ENCODE measurements around the gene C14orf180.

Gene C14orf180

DNA sequence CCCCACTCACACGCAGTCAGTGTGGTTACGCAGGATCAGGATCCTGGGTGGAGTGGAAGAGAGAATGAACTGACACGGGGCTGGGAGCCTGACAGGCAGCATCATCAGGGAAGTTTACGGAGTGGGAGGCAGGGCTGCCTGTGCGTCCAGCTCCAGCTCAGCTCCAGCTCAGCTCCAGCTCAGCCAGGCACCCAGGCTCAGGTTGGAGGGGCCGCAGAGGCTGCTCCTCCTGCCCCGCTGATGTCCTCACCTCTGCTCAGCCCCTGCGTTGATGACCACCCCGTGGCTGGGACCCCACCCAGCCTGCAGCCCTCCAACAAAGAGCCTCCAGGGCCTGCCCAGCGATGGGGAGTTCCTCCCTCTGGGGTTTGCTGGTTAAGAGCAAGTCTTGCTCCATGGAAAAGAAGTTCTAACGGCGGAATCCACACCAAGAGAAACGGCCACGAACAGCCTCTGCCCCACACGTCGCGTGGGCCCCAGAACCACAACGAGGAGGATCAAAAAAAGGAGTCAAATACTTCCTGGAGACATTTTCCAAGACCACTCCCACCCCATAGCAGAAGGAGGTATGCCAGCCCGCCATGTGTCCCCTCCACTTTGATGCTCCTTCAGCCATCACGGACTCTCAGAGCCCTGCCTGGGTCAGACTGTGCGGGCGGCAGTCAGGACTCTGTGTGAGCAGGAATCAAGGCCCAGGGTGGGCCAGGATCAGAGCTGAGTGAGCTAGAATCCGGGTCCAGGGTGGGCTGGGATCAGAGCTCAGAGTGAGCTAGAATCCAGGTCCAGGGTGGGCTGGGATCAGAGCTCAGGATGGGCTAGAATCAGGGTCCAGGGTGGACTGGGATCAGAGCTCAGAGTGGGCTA, 17.7 kb upstream of the C14orf180 start:
- DNase-seq (ENCODE audit: low read depth, low spot score) = no peak

- DNase-seq (ENCODE audit: low read depth, low spot score) = no peak
Measured at GRCh38 chr14:104562606-104563005, 17.0 kb upstream of the C14orf180 start.

- DNase-seq (ENCODE audit: low read depth, low spot score) = no peak
Measured at GRCh38 chr14:104563191-104563741, 16.3 kb upstream of the C14orf180 start.

GRCh38 chr14:104563742-104564615, 15.6 kb upstream of the C14orf180 start:
- DNase-seq (ENCODE audit: low read depth, low spot score) = peak; percentile 48

- DNase-seq (ENCODE audit: low read depth, low spot score) = no peak
Measured at GRCh38 chr14:104564744-104565679, 14.6 kb upstream of the C14orf180 start.

DNA sequence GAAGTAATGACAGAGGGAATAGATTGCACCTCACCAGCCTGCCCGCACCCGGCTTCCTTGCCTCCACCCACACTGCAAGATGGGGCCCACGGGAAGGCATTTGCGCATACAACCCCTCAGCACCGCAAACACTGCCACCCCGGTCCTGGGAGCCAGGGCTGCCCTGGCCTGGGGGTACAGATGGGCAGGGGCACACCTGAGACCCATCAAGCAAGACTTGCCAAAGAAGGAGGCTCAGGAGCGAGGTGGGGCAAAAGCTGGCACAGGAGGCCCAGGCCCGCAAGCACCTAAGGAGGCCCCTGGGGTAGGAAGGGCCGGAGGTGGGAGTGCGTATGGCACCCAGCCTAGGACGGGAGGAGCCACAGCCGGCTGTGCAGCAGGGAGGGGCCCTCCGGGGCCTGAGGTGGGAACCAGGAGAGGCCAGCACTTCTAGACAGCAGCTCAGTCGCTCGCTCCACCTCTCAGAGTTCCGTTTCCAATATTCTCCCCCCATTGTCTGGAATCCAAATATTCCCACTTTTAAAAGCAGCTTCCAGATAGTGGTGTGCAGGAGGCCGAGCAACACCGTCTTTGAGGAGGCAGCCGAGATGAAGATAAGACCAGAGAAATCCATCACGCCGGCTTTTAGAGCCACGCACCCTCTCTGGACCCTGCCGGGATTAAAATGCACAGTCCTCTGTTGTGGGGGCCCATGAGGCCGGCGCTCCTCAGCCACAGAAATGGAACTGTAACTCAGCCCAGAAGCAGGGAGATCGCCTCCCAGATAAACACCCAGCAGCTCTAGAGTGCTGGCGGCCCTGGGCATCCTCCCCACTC, 12.2 kb upstream of the C14orf180 start:
- DNase-seq (ENCODE audit: low read depth, low spot score) = no peak

DNA sequence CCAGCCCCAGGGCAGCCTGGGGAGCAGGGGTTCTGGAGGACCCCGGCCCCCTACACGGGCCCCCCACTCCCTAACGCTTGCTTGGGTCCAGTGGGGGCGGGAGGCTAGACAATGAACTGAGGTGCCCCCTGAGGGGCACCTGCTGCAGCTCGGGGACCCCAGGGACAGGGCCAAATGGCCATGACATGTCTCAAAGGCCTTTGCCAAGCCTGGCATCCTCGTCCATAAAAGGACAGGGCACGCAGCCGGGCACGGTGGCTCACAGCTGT, 11.7 kb upstream of the C14orf180 start:
- no peak for DNase-seq (ENCODE audit: low read depth, low spot score)

DNA sequence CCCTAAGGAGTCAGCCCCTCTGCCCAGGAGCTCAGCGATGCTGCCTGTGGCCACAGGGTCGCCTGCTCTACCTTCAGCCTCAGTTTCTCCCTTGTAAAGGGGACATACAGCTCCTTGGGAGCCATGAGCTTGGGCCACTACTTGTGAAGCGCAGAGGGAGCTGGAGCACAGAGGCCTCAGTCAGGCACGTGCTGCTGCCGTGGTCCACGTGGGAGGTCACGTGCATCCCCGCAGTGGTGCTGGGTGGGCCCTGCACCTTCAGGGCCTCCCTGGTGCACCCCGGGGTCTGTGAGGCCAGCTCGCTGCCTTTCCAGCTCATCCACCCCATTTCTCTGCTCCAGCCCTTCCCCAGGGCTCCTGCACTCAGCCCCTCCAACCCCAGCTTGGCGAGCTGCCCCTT, 10.9 kb upstream of the C14orf180 start:
- no peak for DNase-seq (ENCODE audit: low read depth, low spot score)

DNA sequence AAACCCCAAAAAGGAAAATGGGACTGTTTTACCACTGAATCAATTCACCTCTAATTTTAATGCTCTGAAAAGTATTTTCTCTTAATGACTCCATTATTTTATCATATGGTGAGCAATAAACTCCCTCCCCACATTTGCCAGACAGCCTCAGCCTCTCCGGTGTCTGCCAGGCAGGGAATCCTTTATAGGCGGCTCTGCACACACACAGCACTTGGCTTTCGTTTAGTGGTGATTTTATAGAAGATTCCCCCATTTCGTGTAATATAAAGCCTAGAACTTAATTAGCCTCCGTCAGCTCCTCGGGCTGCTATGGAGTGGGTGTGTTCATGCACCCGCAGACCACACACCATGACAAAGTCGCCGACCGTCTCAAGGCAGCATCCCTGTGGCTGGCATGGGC, 10.1 kb upstream of the C14orf180 start:
- no peak for DNase-seq (ENCODE audit: low read depth, low spot score)

- DNase-seq (ENCODE audit: low read depth, low spot score) = no peak
Measured at GRCh38 chr14:104571246-104571645, 8.3 kb upstream of the C14orf180 start.

DNA sequence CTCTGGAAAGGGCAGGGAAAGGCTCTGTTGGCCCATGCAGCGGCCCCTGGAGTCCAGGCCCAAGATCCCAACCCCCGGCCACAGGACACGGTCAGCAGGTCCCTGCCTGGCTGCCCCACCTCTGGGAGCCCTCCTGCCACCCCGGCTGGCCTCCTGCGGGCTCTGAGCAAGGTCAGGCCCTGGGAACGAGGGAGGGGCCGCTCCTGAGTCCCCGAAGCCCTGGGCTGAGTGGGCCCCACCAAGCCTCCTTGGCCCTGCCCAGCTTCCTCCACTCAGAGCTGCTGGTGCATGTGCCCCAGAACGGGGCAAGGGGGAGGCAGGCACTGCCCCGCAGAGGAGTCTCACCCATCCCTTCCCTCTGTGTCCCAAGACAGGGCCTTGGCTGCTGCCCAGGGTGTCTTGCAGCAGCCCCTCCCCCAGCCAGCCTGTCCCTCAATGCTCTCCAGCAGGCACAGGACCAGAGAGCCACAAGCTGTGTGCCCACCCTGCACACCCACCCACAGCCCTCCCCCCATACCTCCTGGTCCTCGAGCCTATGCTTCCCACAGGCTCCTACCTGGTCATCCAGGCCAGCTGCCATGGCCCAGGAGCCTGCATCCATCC, 7.4 kb upstream of the C14orf180 start:
- DNase-seq (ENCODE audit: low read depth, low spot score) = no peak

- no peak for DNase-seq (ENCODE audit: low read depth, low spot score)
Measured at GRCh38 chr14:104572668-104573067, 6.9 kb upstream of the C14orf180 start.

GRCh38 chr14:104573930-104574329, 5.6 kb upstream of the C14orf180 start:
- DNase-seq (ENCODE audit: low read depth, low spot score) = no peak

DNA sequence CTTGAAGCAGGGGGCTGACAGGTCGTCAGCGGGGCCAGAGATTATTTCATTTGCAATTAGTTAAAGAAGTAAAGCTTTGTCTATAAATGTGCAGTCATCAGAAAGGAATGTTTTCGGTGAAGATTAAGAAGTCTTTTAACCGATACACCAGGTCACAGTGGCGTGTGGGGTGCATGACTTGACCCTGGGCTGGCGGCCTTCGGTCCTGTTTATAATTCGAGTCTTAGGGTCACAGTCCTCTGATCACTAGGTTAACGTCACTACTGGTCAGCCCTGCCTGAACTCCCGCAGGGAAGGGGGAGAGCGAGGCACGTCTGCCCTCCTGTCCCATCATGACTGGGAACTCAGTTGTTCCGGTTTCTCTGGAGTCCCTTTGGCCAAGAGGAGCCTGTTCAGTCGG, 5.0 kb upstream of the C14orf180 start:
- no peak for DNase-seq (ENCODE audit: low read depth, low spot score)

DNA sequence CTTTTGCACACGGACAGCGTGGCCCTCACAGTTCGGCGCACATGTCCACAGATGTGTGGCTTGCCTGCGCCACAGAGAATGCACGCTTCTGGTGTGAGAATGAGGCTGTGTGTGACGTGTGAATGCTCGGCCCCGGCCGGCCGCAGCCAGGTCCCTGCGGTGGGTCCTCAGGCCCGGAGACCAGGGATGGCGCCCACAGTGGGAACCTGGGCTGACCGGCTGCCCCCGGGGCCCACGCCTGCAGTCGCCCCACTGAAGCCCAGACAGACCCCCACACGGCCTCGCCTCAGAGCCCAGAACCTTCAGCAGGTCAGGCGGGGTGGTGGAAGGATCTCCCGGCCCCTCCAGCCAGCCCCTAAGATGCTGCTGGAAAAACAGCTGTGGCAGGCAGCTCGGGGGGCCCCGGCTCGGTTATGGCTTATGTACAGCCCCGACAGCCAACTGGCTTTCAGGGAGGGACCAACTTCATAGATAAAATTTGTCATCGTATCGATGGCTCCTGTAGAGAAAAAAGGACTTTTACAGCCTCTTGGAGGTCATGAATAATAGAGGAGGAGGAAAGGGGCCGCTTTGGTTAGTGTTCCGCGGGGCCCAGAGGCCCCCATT, 4.5 kb upstream of the C14orf180 start:
- DNase-seq (ENCODE audit: low read depth, low spot score) = no peak

DNA sequence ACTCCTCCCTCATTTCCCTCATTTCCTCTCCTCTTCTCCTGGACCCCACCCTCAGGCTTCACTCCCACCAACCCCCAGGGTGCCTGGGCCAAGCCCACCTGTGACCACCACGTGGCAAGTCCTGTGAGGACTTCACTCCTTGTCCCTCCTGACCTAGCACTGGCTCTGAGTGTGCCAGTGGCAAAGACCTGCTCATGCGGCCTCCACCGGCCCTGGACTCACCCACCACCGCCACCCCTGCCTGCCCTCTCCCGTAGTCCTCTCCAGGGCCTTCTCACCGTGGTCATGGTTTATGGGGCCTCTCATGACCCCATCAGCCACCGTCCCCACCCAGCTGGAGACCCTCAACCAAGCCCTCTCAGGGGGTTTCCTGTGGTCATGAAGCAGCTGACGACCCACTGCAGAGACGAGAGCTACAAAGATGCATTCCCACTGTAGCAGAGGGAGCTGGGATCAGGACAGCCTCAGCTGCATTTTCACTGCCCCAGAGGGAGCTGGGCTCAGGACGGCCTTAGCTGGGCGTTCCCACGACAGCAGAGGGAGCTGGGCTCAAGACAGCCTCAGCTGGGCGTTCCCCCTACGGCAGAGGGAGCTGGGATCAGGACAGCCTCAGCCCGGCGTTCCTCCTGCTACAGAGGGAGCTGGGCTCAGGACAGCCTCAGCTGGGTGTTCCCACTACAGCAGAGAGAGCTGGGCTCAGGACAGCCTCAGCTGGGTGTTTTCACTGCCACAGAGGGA, 3.2 kb upstream of the C14orf180 start:
- DNase-seq (ENCODE audit: low read depth, low spot score) = no peak

DNA sequence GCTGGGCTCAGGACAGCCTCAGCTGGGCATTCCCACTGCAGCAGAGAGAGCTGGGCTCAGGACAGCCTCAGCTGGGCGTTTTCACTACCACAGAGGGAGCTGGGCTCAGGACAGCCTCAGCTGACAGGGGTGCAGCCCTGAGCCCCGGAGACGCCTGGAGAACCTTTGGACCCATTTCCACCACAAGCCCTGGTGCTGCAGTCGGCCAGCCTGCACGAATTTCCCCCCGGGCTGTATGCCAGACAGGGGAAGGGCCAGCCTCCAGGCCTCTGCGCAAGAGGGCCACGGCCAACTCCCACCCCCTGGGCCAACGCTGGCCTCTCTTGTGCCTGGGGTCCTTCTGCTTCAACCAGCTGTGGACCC, 2.6 kb upstream of the C14orf180 start:
- DNase-seq (ENCODE audit: low read depth, low spot score) = no peak

GRCh38 chr14:104577426-104577825, 2.1 kb upstream of the C14orf180 start:
- no peak for DNase-seq (ENCODE audit: low read depth, low spot score)

DNA sequence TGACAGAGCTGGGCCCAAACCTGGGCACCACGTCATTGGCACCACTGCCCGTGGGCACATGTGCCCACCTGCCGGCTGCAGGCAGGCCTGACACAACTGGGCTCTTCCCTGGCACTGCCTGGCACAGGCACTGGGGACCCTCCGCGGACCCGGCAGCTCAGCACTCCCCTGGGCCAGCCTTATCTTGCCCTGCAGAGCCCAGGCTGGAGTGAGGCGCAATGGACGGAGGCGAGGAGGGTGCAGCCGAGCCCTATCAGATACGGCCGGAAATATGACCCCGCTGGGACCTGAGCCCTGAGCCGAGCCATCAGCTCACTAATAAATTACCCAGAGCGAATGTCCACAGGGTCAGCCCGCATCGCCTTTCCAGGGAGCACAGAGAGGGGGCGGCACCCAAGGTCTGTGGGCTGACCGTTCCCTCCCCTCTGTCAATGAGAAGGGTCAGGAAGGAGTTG, 1.7 kb upstream of the C14orf180 start:
- DNase-seq (ENCODE audit: low read depth, low spot score) = no peak

Data from iPS DF 19.7 (cell line).